Stomach (tissue), 9 donors: ENCODE measurements around the gene NTN4. TPM values are rescaled to one million over a fixed set of nuclear protein-coding genes. Genes with fewer than 3 reads are reported as not detected.
A peak's percentile ranks its signal among the peaks of the same experiment; 100 is the strongest.
"Not testable (repeated sequence)": the region's sequence is repeated elsewhere in the genome, so short reads cannot be mapped to it uniquely, and the experiment has no call there.

Source experiments
- DNase-seq, 2 donors: peaks; one replicate each; pipeline versions ENCODE4 v3.0.0 to v3.0.0-alpha.2; 2013 to 2019
- H3K27ac ChIP-seq, 5 donors: fragments of 200-600 bp in 4 of 5; sonication (generic) in 4 of 5; one replicate each; pipeline ENCODE4 v1.5.1; 2013 to 2019; ENCODE audit warnings: mild to moderate bottlenecking in 1 of 5, moderate library complexity in 1 of 5
- H3K27me3 ChIP-seq, 3 donors: fragments of 200-600 bp; sonication (generic); one replicate each; pipeline ENCODE4 v1.5.1; 2017 to 2019; ENCODE audit warnings: mixed run types in 1 of 3
- H3K36me3 ChIP-seq, 4 donors: fragments of 200-600 bp; sonication (generic); 1 replicate in 3 of 4; 2 replicates in 1 of 4; pipeline ENCODE4 v1.5.1; 2016 to 2019
- H3K4me1 ChIP-seq, 4 donors: fragments of 200-600 bp; sonication (generic); one replicate each; pipeline ENCODE4 v1.5.1; 2016 to 2019
- H3K4me3 ChIP-seq, 4 donors: fragments of 200-600 bp; sonication (generic) in 3 of 4; one replicate each; pipeline ENCODE4 v1.5.1; 2016 to 2019; ENCODE audit warnings: mild to moderate bottlenecking in 1 of 4
- H3K9me3 ChIP-seq, 4 donors: fragments of 200-600 bp; sonication (generic); one replicate each; pipeline ENCODE4 v1.5.1; 2016 to 2019
- EP300 ChIP-seq: sonication (generic); formaldehyde crosslinking; IDR thresholded peaks from one replicate; pipeline ENCODE4 v1.6.1; 2017; ENCODE audit warnings: antibody characterized with exemption
- POLR2A ChIP-seq, 4 donors: fragments of 450-650 bp; IDR thresholded peaks; one replicate each; pipeline ENCODE4 v1.6.1; 2016; ENCODE audit warnings: antibody characterized with exemption in 4 of 4, control low read depth in 2 of 4, mild to moderate bottlenecking in 1 of 4, moderate library complexity in 1 of 4
- POLR2AphosphoS5 ChIP-seq, 3 donors: sonication (generic); formaldehyde crosslinking; IDR thresholded peaks; one replicate each; pipeline ENCODE4 v1.6.1; 2016; ENCODE audit warnings: antibody characterized with exemption in 3 of 3
- WGBS, 5 donors: extraction: QIAGEN DNeasy Blood & Tissue Kit in 3 of 5; methylation state at CpG; one replicate each; pipeline versions ENCODE4 v1.1.5 to v1.1.7; 2013 to 2018; 5-methylcytosine and 5-hydroxymethylcytosine counted together
- intact Hi-C: fragments of 100-400 bp; cut with DNase I; formaldehyde crosslinking; loops from one replicate; pipeline ENCODE4 v1.15.1; 2023; ENCODE audit warnings: low total_unique reads
- polyA plus RNA-seq, 3 donors: library from polyadenylated mRNA; stranded (reverse); fragments of 200-250 nt; gene quantifications; one replicate each; pipeline ENCODE4 v1.2.3, GENCODE V29; 2013
- total RNA-seq, 5 donors: library from RNA; depleted of rRNA; stranded (reverse); fragments of >200 nt; gene quantifications; one replicate each; pipeline versions ENCODE4 v1.1.0 to v1.2.3, GENCODE V29; 2014 to 2016
- TF ChIP-seq, protein P1 (sequence below), 7 experiments: fragments of 450-650 bp in 4 of 7; fragments of 200-600 bp in 3 of 7; sonication (generic) in 3 of 7; IDR thresholded peaks; one replicate each; pipeline ENCODE4 v1.5.1; 2016 to 2019; ENCODE audit warnings: antibody characterized with exemption in 7 of 7, control low read depth in 2 of 7, mild to moderate bottlenecking in 1 of 7
- donor health status: healthy with polysubstance abuse.
- donor health status: Bipolar disorder and iron deficiency.
- donor health status: healthy.

NTN4 gene
- total and polyA plus RNA-seq, 8 donors: 10.5 to 110 (median 37.0) TPM

DNA sequence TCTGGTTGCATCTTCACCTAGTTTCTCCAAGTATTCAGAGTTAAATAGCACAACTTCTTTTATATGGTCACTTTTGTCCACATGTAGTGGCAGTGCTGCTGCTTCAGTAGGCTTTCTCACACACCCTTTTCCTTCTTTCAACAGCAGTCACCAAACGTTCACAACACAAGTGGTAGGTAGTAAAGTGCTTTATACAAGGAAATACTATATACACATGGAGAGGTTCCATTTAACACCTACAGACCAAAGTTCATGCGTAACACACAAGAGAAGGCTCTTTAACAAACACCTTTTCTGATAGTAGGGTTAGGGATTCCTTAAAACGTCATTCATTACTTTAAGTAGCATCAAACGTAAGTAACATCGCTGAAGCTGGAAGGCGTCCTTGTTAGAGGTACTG, 132.2 kb downstream of the NTN4 start:
- DNase-seq: peak in 1 of 2 donors; percentile 51
- Histone ChIP-seq H3K27me3 (no peaks in the 10 kb centered on the region), H3K27ac (peak overlapping the region in 1 of 5 donors; percentile 18)

DNA sequence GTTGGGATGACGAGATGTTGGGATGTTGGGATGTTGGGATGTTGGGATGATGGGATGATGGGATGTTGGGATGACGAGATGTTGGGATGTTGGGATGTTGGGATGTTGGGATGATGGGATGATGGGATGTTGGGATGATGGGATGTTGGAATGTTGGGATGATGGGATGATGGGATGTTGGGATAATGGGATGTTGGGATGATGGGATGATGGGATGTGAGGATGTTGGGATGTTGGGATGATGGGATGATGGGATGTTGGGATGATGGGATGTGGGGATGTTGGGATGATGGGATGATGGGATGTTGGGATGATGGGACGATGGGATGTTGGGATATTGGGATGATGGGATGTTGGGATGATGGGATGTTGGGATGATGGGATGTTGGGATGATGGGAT, 135.9 kb downstream of the NTN4 start:
- WGBS, 5 donors: 82 to 96% (median 93%) methylated on average over 3 of the region's 3 CpGs
- Histone ChIP-seq H3K4me1 (peaks cover 0 to 17% (median 8%) of the 10 kb centered on the region in 4 donors), H3K27ac (peak overlapping the region in 2 of 5 donors; percentile 62 to 71)
- H3K4me3 ChIP-seq, H3K9me3 ChIP-seq, intact Hi-C loops, H3K36me3 ChIP-seq, DNase-seq, H3K27me3 ChIP-seq: not testable (repeated sequence)

More for the DNA sequence above, 132.2 kb downstream of the NTN4 start:
- H3K9me3 ChIP-seq: no peaks in the 10 kb centered on the region
- no peaks in the 10 kb centered on the region for H3K36me3 ChIP-seq
- H3K4me1 ChIP-seq: peaks cover 3 to 17% (median 10%) of the 10 kb centered on the region in 4 donors
- H3K4me3 ChIP-seq: no peak overlapping the region
- intact Hi-C loops: no loop called here
- WGBS, 5 donors: 40 to 59% (median 44%) methylated on average over 6 of the region's 6 CpGs
- TF ChIP-seq POLR2A (IDR thresholded peaks at IDR 0.05) (no peak), POLR2AphosphoS5 (IDR thresholded peaks at IDR 0.05) (no peak), EP300 (no peak)
- TF ChIP-seq, protein P1, sequence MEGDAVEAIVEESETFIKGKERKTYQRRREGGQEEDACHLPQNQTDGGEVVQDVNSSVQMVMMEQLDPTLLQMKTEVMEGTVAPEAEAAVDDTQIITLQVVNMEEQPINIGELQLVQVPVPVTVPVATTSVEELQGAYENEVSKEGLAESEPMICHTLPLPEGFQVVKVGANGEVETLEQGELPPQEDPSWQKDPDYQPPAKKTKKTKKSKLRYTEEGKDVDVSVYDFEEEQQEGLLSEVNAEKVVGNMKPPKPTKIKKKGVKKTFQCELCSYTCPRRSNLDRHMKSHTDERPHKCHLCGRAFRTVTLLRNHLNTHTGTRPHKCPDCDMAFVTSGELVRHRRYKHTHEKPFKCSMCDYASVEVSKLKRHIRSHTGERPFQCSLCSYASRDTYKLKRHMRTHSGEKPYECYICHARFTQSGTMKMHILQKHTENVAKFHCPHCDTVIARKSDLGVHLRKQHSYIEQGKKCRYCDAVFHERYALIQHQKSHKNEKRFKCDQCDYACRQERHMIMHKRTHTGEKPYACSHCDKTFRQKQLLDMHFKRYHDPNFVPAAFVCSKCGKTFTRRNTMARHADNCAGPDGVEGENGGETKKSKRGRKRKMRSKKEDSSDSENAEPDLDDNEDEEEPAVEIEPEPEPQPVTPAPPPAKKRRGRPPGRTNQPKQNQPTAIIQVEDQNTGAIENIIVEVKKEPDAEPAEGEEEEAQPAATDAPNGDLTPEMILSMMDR (IDR thresholded peaks at IDR 0.05): no peak

DNA sequence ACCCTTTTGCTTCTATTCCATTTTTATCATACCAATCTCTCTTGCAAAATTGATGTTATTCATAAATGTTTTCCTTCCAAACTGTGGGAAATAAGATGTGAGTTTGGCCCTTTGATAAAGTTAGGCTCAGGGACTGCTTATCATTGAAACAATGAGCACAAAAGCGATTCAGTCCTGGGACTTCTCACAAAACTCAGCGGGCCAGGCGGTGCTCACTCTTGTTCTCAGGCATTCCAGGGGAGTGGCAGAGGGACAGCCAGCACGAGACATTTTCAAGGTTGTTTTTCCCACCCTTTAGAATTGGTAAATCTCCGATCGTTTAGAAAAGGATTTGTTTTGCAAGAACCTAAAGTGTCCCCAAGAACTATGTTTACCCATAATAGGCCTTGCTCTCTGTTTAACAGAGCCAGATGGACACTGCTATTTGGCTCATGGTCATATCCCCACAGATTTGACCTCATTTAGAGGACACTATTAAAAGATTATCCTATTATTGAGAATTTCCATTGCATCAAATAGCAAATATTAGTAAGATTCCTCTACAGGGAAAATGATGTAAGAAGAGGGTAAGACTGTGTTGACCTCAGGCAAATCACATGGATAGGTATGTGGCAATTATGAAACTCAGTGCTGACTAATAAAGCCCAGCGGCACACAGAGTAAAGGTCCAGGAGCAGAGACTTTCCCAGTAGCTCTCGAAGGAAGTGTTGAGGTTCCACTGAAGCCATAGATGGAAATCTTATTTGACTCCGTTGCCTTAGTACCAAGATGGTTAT, 136.6 kb downstream of the NTN4 start:
- DNase-seq: peak in 1 of 2 donors; percentile 43

DNA sequence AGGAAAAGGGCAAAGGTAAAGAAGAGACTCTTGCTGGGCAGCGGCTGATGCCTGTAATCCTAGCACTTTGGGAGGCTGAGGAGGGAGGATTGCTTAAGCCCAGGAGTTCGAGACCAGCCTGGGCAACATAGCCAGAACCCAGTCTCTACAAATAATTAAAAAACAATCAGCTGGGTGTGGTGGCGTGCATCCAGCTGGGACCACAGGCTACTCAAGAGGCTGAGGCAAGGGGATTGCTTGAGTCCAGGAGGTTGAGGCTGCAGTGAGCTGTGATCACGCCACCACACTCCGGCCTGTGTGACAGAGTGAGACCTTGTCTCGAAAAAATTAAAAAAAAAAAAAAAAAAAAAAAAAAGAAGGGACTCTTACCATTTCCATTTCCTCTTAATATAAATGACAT, 138.9 kb downstream of the NTN4 start:
- no peak overlapping the region for H3K27ac ChIP-seq
- no peak overlapping the region for H3K4me3 ChIP-seq
- no peaks in the 10 kb centered on the region for H3K27me3 ChIP-seq
- H3K9me3 ChIP-seq: no peaks in the 10 kb centered on the region
- 87 to 96% (median 93%) methylated on average over 6 of the region's 6 CpGs for WGBS, 5 donors
- DNase-seq: no peak
- intact Hi-C loops: no loop called here
- no peak for TF ChIP-seq POLR2A (IDR thresholded peaks at IDR 0.05)
- TF ChIP-seq, protein P1 (IDR thresholded peaks at IDR 0.05): no peak
- no peak for TF ChIP-seq POLR2AphosphoS5 (IDR thresholded peaks at IDR 0.05)
- no peak for TF ChIP-seq EP300
- no peaks in the 10 kb centered on the region for H3K36me3 ChIP-seq
- peaks cover 0 to 20% (median 13%) of the 10 kb centered on the region in 4 donors for H3K4me1 ChIP-seq

More for the DNA sequence above, 136.6 kb downstream of the NTN4 start:
- Histone ChIP-seq H3K36me3 (no peaks in the 10 kb centered on the region), H3K9me3 (no peaks in the 10 kb centered on the region), H3K4me3 (no peak overlapping the region), H3K27ac (peak overlapping the region in 4 of 5 donors; percentile 57 to 71 (median 64)), H3K27me3 (no peaks in the 10 kb centered on the region), H3K4me1 (peaks cover 0 to 24% (median 9%) of the 10 kb centered on the region in 4 donors)
- 38 to 53% (median 42%) methylated on average over 9 of the region's 9 CpGs for WGBS, 5 donors
- intact Hi-C loops: no loop called here
- TF ChIP-seq POLR2AphosphoS5 (IDR thresholded peaks at IDR 0.05) (peak; percentile 20 to 73 (median 39)), EP300 (no peak)

DNA sequence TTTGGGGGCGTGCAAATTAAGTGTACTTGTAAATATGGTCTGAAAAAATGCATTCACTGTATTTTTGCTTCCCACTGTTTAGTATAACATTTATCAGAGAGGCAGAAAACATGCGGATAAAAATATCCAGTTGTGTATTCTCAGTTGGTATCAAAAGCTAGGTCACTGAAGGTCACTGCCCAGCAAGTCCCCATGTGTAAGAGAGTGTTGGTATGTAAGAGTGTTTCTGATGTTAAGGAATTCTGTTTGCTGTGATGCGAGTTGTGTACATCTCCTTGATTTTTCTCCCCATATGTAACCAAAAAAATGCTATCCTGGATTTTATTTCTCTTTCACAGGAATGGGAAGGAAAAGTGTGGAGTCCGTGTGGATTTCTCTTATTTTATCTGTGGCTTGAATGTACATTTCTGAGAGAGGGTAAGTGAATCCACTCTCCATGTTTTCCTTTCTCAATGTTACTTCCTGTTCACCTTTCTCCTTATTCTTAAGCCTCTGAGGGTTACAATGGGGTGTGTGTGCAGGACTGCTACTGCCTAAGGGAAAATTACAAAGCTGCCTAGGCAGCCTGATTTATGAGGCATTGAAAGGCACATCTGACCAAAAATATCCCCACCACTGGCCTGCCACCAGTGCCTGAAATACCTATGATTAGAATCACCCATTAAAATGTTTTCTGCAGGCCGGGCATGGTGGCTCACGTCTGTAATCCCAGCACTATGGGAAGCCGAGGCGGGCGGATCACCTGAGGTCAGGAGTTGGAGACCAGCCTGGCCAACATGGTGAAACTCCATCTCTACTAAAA, 141.4 kb downstream of the NTN4 start:
- intact Hi-C loops: no loop called here
- no peak overlapping the region for H3K4me3 ChIP-seq
- peaks cover 0 to 21% (median 14%) of the 10 kb centered on the region in 4 donors for H3K4me1 ChIP-seq
- H3K9me3 ChIP-seq: no peaks in the 10 kb centered on the region
- DNase-seq: peak in 1 of 2 donors; percentile 78
- no peaks in the 10 kb centered on the region for H3K36me3 ChIP-seq
- TF ChIP-seq POLR2AphosphoS5 (IDR thresholded peaks at IDR 0.05) (peak in 1 of 3 donors; percentile 35), EP300 (no peak)
- TF ChIP-seq, protein P1 (IDR thresholded peaks at IDR 0.05): no peak
- no peaks in the 10 kb centered on the region for H3K27me3 ChIP-seq
- 56 to 62% (median 57%) methylated on average over 9 of the region's 9 CpGs for WGBS, 5 donors
- peak overlapping the region in 4 of 5 donors; percentile 8 to 67 (median 56) for H3K27ac ChIP-seq
